ENCODE measurements around the gene ARSI.

The ARSI gene

DNA sequence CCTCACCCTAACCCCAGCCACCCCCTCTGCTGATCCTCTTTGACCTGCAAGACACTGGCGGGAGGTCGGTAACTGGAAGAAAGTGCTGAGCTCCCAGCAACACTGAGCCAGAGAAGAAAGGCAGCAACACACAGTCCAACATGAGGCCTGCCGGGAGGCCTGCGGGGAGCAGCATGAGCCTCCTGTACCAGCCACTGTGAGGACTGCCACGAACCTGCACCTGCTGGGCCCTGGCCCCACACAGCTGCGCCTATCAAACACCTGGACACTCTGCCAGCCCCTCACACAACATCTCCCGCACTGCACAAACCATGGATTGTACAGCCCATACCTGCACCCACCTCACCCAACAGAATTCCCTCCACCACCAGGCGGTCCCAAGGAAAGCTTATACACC is 31.4 kb downstream of the ARSI start:
- DNase-seq (ENCODE audit: extremely low read depth in 1 of 2, low read depth in 1 of 2), result no peak

- no peak for DNase-seq (ENCODE audit: extremely low read depth in 1 of 2, low read depth in 1 of 2)
These were observed 32.0 kb downstream of the ARSI start for GRCh38 chr5:150270541-150271295.

- no peak for DNase-seq (ENCODE audit: extremely low read depth in 1 of 2, low read depth in 1 of 2)
These were observed 35.8 kb downstream of the ARSI start for GRCh38 chr5:150266871-150267291.

GRCh38 chr5:150265870-150266383 is 36.8 kb downstream of the ARSI start:
- no peak for DNase-seq (ENCODE audit: extremely low read depth in 1 of 2, low read depth in 1 of 2)

DNA sequence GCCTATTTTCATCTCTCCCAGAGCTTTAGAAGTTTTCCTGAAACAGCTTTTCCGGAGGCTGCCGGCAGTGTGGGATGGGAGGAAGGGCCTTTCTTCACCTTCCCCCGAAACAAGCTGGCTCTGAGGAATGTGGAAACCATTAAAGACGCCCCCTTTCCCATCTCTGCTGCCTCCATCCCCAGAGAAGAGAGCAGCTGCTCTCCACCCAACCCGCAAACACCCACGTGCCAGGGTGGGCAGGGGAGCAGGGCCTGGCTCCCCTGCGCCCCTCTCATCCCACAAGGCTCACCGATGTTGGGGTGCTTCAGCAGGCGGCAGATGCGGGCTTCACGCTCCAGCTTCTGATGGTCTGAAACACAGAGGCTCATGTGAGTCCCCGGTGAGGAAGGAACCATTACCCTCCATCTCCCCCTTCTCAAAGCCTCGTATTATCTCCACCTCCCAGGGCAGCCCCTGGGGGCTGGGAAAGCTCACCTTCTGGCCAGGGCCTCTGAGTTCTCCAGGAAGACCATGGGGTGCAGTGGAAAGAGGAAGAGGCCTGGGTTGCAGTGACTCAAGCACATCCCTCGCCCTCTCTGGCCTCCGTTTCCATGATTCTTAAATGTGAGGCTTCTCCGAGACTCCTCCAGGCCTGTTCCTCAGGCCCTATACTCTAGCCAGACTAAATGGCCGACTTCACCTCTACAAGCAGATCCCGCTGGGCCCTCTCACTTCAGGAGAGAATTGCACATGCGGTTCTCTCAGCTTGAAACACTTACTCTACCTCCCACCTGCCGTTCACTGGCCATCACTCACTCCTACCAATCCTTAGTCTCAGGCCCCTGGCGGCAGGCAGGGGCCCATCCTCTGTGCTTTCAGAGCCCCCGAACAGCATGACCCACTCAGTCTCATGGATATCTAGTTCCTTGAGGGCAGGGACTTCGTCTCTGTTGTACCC is 37.8 kb downstream of the ARSI start:
- no peak for DNase-seq (ENCODE audit: extremely low read depth in 1 of 2, low read depth in 1 of 2)

DNA sequence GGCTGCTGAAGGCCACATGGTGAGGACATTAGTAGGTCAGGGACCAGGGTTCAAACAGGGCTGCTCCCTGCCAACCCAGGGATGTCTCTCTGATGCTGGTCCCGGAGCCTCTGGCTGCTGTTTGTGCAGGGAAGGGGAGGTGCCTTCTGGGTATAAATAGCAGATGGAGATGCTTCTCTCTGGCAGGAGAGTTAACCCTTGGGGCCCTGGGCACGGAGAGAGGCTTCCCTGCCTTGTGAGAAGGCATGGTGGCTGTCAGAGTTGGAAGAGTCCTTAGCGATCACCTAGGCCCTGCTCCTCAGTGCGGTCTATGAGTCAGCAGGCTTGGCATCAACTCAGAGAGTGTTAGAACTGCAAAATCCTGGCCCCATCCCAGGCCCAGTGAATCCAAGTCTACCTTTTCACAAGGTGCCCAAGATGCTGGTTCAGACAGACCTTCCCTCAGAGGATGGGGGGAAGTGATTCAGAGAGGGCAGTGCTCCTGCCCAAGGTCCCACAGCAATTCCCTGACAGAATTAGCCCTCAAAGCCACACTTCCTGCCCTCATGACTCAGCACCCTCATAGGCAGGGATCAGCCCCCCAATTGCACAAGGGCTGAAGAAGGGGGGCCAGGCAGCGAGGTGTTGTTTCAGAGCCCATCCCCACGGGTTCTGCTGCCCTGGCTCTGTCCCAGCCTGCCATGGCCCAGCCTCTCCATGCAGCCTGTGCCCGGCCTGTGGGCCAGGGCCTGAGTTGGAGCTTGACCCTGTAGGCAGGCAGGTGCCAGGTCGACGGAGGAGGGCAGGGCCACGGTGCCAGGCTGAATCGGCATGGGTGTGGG is 38.7 kb downstream of the ARSI start:
- no peak for DNase-seq (ENCODE audit: extremely low read depth in 1 of 2, low read depth in 1 of 2)

DNA sequence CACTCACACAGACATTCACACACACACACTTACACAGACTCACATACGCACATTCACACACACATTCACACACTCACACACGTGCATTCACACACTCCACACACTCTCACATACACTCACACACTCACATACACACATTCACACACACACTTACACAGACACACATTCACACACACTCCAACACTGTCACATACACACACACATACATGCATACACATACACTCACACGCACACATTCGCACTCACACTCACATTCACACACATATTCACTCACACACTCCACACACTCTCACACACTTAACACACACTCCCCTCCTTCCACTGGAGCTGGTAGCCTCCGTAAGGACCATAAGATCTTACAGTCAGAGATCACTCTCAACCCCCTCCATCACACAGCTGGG is 39.3 kb downstream of the ARSI start:
- DNase-seq (ENCODE audit: extremely low read depth in 1 of 2, low read depth in 1 of 2), result no peak

GRCh38 chr5:150262502-150262901 is 40.2 kb downstream of the ARSI start:
- no peak for DNase-seq (ENCODE audit: extremely low read depth in 1 of 2, low read depth in 1 of 2)

DNA sequence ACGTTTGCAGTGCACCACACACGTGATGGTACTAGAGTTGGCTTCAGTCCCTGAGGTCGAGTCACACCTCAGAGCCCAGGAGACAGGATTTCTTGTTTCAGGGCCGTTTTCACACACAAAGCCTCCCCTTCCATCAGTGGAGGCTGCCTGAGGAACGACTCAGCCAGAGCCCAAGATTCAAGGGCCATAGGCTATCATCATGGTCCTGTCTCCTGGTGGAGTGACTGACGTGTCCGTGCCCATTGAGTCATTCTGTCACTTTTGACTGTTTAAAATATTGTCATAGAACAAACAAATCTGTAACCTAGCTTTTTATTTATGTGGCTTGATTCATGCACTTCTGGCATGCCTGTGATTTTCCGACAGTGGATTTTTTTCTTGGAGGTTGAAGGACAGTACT is 41.5 kb downstream of the ARSI start:
- no peak for DNase-seq (ENCODE audit: extremely low read depth in 1 of 2, low read depth in 1 of 2)

DNA sequence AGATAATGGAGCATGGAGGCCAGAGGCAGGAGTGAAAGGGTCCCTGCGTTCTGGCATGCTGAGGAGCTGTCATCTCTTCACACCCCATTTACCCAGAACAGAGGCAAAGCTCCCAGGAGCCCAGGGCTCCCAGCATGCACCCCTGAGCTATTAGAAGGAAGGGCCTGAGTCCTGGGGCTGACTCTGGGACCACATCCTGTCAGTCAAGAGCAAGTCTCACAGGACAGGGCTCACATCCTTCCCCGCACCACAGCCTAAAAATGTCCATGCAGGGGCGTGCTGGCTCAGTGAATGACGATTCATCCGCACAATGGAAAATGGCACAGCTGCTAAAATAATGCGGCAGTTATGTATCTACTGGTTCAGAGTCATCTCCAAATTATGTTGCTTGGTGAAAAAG is 44.6 kb downstream of the ARSI start:
- no peak for DNase-seq (ENCODE audit: extremely low read depth in 1 of 2, low read depth in 1 of 2)

DNA sequence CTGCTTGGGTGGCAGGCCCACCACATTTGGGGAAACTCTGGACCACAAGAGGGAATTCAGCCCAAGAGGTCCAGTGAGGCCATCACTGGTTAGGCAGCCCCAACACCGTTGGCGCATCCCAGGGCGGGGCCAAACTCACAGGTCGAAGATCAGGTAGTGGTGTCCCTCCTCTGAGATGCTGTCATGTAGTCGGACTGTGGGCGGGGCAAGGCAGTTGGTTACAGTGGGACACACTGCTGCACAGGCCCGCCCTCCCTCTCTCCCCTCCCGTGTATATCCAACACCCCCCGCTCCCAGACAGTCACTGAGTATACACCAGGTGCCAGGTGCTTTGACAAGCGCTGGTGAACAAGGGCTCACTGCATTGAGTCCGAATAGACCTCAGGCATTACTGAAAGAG is 45.3 kb downstream of the ARSI start:
- no peak for DNase-seq (ENCODE audit: extremely low read depth in 1 of 2, low read depth in 1 of 2)

- no peak for DNase-seq (ENCODE audit: extremely low read depth in 1 of 2, low read depth in 1 of 2)
These were observed 46.2 kb downstream of the ARSI start for GRCh38 chr5:150256410-150257064.

DNA sequence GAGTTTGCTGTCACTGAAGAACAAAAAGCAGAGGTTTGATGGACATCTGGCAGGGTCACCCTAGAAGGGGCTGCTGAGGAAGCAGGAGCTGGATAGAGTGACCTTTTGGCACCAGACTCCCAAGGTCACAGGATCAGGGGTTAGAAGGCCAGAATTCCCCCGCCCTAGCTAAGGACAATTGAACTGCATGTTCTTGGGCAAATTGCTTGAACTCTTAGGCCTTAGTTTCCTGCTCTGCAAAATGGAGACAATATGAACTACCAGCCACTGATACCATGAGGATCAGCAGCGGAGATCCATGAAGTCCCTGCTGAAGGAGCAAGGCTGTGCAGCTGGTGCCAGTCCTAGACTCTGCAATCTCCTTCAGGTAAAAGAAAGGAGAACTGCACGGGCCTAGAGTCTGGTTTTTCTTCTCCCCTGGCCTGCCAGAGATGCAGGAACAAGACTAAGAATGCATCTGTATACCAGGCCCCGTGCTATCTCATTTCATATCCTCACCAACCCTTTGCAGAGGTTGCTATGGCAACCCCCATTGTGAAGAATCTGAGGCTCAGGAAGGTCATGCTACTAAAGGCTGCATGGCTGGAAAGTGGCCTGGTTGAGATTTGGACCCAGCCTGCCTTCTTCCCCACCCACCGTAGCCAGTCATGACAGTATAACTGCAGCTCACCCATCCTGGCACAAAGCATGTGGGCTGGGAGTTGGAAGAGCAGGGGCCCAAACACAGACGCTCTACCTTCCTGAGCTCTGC is 46.9 kb downstream of the ARSI start:
- no peak for DNase-seq (ENCODE audit: extremely low read depth in 1 of 2, low read depth in 1 of 2)

GRCh38 chr5:150254774-150255173 is 47.9 kb downstream of the ARSI start:
- no peak for DNase-seq (ENCODE audit: extremely low read depth in 1 of 2, low read depth in 1 of 2)

DNA sequence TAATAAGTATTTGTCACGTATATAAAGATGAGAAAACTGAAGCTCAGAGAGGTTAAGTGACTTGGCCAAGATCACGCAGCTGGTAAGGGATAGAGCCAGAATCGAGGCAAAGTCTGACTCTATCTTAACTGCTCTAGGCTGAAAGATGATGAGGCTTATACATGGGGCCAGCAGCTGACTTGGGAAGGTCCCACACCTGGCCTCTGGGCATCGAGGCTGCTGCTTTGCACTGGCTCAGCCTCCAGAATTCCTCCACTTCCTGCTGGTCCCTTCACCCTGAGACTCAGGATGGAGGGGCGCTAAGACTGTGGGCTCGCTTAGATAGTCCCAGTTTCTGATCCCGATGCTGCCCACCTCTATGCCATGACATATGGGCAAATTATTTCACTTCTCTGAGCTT is 48.3 kb downstream of the ARSI start:
- DNase-seq (ENCODE audit: extremely low read depth in 1 of 2, low read depth in 1 of 2), result no peak

GRCh38 chr5:150253416-150254208 is 49.1 kb downstream of the ARSI start:
- DNase-seq (ENCODE audit: extremely low read depth in 1 of 2, low read depth in 1 of 2), result no peak

- no peak for DNase-seq (ENCODE audit: extremely low read depth in 1 of 2, low read depth in 1 of 2)
These were observed 50.2 kb downstream of the ARSI start for GRCh38 chr5:150252489-150252888.

GRCh38 chr5:150251504-150251903 is 51.2 kb downstream of the ARSI start:
- no peak for DNase-seq (ENCODE audit: extremely low read depth in 1 of 2, low read depth in 1 of 2)

DNA sequence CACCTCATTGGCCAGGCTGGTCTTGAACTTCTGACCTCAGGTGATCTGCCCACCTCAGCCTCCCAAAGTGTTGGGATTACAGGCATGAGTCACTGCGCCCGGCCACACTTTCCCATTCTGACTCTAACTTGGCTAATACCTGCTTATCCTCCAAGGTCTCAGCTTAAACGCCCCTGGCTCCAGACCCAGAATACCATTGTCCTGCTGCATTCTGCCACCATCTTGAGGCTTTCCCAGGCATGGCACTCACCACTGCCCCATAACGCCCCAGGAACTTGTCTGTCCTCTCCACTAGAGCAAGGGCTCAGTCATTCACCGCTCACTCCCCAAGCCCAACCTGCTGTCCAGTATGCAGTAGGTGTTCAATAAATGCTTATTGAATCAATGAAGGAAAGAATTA is 53.0 kb downstream of the ARSI start:
- DNase-seq (ENCODE audit: extremely low read depth in 1 of 2, low read depth in 1 of 2), result no peak
